Astrocyte of the spinal cord (primary cell): ENCODE data around the gene CELSR1.
A peak's percentile ranks its signal among the peaks of the same experiment; 100 is the strongest.

Experiments used
- DNase-seq: peaks from one replicate; pipeline ENCODE4 v3.0.0; 2011; ENCODE audit warnings: low read depth, low spot score
- H3K4me3 ChIP-seq: 2 replicates; pipeline ENCODE4 v1.5.1; 2011; ENCODE audit warnings: low read depth, mild to moderate bottlenecking, low read length, moderate library complexity
- CTCF ChIP-seq: IDR thresholded peaks from 2 replicates; pipeline ENCODE4 v1.5.1; 2012; ENCODE audit warnings: low read depth, mild to moderate bottlenecking, low read length, inconsistent platforms
- in situ Hi-C: cut with HindIII; loops from 2 replicates; pipeline ENCODE4 v1.10.0; 2017; ENCODE audit warnings: low sequenced_read_pairs

Gene CELSR1

GRCh38 chr22:46463435-46464227, 73.8 kb downstream of the CELSR1 start:
- H3K4me3 ChIP-seq: no peak overlapping the region
- in situ Hi-C loops: no loop called here
- TF ChIP-seq CTCF: no peak
- no peak for DNase-seq

- TF ChIP-seq CTCF: no peak
- in situ Hi-C loops: no loop called here
- DNase-seq: peak; percentile 52
- H3K4me3 ChIP-seq: no peak overlapping the region
Measured at GRCh38 chr22:46462726-46463371, 74.6 kb downstream of the CELSR1 start.

GRCh38 chr22:46461566-46462180, 75.7 kb downstream of the CELSR1 start:
- no peak for TF ChIP-seq CTCF
- no peak for DNase-seq
- in situ Hi-C loops: no loop called here
- no peak overlapping the region for H3K4me3 ChIP-seq

GRCh38 chr22:46460857-46461256, 76.6 kb downstream of the CELSR1 start:
- in situ Hi-C loops: no loop called here
- DNase-seq: no peak

GRCh38 chr22:46459347-46460065, 77.9 kb downstream of the CELSR1 start:
- no peak overlapping the region for H3K4me3 ChIP-seq
- DNase-seq: no peak
- no peak for TF ChIP-seq CTCF
- in situ Hi-C loops: no loop called here

More at GRCh38 chr22:46460857-46461256, 76.6 kb downstream of the CELSR1 start:
- H3K4me3 ChIP-seq: no peak overlapping the region
- no peak for TF ChIP-seq CTCF

- in situ Hi-C loops: no loop called here
- no peak for DNase-seq
- no peak overlapping the region for H3K4me3 ChIP-seq
- no peak for TF ChIP-seq CTCF
Measured at GRCh38 chr22:46458525-46458924, 78.9 kb downstream of the CELSR1 start.
